NK-92 (cell line): ENCODE measurements around the gene TRMT2A.

Source experiments
- DNase-seq: peaks from one replicate; lab custom pipeline; 2025; ENCODE audit not compliant: unreplicated experiment; lab: John Stamatoyannopoulos, UW

The TRMT2A gene

DNA sequence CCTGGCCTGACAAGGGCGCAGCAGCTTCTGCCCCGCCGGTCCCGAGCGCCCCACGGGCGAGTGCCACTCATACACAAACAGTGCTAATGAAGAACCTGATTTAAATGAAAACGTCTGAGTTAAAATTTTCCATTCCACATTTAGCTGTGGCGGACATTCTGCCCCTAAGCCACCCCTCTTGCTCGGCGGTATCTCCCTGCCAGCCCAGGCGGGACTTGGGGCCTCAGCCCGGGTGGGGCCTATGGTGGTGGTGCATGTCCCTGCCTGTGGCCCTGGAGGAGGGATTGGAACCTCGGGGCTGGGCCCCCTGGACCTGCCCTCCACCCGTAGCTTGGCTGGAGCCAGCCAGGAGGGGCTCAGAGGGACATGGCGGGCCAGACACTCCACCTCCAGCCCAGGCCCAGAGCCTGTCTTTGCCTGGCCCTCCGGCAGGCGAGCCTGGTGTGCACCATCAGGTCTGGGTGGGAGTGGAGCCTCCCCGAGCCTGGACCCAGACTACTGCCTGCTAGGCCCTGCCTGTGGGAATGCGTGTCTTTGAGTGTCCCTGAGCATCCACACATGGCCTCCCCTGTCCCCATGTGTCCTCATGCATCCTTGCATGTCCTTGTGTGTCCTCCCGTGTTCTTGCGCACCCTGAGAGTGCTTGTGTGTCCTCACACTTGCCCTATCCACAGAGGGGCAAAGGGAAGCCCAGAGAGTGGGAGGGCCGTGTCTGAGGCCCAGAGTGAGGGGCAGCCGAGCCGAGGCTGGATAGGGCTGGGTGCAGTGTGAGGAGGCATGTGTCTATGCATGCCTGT is 19.0 kb upstream of the TRMT2A start:
- no peak for DNase-seq

- no peak for DNase-seq
These were observed 18.2 kb upstream of the TRMT2A start for GRCh38 chr22:20135265-20135664.

DNA sequence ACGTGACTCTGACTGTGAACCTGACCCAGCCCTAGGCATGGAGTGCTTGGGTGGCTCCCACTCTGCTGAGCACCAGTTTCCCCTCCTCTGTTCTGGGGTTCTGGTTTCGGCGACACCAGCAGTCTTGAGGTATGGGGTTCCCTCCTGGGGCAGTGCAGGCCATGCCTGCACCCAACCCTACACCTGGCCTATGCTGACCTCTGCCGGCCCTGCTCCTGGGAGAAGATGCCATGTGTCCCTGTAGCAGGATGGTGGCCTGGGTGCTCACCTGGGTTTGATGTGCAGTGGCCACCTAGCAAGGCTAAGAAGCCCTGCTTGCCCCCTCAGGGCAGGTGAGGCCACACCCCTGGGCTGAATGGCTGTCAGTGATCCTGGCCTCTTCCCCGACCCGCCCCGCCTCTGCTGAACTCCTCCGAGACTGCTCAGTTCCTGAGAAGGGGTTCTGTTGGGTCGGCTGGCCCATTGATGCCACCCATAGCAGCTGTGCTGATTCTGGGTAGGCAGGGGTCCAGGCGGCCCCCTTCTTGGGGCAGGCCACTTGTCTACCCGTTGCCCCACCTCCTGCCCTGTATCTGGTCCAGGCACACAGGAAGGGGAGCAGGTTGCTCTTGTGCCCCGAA is 17.0 kb upstream of the TRMT2A start:
- DNase-seq, result no peak

GRCh38 chr22:20132686-20133246 is 15.7 kb upstream of the TRMT2A start:
- no peak for DNase-seq

DNA sequence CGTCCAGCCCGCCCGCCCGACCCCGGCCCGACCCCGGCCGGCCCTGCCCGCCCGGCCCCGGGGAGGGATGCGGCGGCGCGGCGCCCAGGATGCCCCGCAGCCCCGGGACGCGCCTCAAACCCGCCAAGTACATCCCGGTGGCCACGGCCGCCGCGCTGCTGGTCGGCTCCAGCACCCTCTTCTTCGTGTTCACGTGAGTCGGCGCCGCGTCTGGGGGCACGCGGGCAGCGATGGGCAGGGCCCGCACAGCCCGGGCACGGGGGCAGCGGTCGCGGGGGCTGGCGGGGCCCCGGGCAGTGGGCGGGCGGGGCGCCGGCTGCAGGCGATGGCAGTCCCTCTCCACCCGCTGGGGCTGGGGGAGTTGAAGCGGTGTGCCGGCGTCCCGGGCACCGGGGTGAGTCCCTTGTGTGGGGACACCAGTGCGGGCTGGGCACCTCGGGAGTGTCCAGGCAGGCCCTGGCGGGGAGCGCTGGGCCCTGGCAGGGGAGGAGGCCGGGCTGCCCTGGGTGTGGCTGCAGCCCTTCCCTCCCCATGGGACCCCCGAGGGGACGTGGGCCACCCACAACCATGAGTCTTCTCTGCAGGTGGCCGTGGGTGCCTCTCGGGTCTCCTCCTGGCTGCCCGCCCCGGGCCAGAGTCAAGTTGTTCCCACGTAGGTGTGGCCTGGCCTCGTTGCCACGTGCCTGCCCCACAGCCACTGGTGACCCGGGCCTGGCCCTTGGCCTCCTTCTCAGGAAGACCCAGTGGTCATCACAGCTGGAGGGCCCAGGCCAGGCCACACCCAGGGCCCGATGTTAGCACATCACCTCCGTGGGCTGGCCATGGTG is 15.0 kb upstream of the TRMT2A start:
- DNase-seq, result no peak

DNA sequence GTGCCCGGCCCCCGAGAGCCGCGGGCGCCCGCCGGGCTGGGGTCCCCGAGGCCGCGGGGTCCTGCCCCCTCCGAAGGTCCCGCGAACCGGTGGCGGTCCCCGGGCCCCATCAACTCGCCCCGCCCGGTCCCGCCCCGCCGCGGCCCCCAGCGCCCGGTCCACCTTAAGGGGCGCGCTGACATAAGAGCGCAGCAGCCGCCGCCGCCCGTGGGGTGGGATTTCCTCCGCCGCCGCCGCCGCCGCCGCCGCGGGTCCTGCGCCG is 14.5 kb upstream of the TRMT2A start, which contains the start of gene ZDHHC8:
Gene ZDHHC8 (plus strand): TSS at position 208 of the 262 bp plus-strand sequence. CDS start 144 bp downstream, outside the sequence.
- no peak for DNase-seq

GRCh38 chr22:20130731-20131596 is 13.9 kb upstream of the TRMT2A start:
- no peak for DNase-seq

DNA sequence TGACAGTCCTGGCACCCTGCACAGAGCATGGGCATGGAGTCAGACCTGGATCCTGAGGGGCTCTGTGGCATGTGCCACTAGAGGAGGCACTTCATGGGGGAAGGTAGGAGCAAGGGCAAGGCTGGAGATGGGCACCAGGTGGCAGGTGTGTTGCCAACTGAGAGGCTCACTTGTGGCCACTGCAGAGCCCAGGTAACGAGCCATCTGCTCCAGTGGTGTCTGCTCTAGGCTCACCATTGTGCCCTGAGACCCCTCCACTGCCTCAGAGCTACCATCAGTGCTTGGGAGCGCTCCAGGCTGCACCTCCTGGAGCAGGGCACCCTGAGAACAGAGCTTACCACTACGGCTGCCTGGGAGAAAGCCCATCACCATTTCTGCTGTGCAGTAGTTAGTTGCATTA is 13.3 kb upstream of the TRMT2A start:
- DNase-seq, result no peak

DNA sequence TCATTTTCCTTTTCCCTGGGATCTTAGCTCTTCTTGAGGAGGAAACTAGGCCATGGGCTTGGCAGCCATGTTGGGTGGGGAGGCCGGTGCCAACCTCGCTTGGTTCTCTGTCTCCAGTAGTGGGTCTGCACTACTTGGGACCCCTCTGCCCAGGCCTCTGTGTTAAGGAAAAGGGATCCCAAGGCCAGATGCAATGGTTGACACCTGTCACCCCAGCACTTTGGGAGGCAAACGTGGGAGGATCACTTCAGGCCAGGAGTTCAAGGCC is 12.7 kb upstream of the TRMT2A start:
- no peak for DNase-seq

DNA sequence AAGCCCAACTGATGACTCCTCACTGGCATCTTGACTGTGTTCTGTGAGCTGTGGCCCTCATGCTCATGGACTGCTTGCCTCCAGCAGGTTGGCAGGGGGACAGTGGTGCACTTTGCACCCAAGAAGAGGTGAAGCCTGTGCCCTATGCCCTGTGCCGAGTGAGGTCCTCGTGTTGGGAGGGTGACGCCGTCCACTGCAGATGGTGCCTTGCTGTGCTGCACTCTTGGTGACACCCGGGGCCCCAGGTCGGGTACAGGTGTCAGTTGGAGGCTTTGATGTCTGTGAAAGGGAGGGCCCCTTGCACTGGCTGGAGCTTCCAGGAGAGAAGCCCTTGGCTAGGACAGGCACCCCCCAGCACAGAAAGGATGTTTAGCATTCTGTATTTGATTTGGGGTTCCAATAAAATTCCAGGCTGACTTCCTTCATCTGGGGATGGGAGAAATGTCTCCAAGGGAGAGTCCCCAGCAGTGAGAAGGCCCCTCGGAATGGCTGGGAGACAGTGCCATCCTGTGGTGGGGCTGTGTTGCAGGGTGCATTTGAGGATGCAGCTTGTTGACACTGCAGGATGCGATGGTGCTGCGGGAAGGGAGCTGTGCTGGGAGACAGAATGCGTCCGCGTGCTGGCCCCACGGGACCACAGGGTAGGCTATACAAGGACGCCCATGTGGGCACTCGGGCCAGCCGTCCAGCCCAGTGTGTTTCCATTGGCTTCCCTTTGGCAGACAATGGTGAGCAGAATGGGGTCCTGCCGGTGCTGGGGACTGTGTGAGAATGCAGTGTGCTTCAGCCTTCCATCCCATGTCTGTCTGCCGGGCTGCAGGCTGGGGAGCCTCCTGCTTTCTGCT is 12.1 kb upstream of the TRMT2A start:
- DNase-seq, result no peak

DNA sequence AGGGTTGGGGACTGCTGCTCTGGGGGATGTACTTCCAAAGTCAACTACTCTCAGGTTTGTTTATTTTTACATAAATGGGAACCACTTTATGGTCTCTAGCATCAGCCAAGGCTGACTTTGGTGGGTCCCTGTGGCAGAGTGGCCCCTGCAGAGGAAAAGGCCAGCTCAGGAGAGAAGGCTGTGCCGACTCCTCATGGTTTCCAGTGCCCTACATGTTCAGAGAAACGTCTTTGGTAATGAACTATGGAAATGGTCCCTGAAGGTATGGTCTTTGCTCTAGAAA is 11.5 kb upstream of the TRMT2A start:
- no peak for DNase-seq

DNA sequence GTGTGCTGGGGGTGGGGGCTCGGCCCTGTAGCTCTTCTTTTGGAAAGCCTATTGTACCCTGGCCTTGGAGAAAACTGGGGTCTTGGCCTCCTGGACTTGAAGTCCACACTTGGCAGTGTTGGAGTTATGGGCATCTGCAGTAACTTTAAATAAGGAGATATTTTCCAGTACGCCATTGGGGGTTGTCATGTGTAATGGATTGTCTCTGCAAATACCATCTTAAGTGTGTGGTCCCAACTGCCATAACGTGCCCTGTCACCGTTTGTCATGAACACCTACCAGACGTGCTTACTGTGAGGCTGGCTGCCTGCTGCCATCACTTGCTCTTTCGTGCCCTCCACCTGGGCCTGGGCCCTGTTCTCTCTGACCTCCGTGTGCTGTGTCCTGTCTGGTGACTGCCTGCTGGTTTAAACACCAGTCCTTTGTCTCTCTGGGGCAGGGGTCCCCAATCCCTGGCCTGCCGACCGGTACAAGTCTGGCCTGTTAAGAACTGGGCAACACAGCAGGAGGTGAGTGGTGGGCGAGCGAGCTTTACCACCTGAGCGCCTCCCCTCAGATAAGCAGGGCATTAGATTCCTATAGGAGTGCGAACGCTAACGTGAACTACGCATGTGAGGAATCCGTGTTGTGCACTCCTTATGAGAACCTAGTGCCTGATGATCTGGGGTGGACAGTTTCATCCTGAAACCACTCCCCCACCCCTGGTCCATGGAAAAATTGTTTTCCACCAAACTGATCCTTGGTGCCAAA is 11.0 kb upstream of the TRMT2A start:
- no peak for DNase-seq

DNA sequence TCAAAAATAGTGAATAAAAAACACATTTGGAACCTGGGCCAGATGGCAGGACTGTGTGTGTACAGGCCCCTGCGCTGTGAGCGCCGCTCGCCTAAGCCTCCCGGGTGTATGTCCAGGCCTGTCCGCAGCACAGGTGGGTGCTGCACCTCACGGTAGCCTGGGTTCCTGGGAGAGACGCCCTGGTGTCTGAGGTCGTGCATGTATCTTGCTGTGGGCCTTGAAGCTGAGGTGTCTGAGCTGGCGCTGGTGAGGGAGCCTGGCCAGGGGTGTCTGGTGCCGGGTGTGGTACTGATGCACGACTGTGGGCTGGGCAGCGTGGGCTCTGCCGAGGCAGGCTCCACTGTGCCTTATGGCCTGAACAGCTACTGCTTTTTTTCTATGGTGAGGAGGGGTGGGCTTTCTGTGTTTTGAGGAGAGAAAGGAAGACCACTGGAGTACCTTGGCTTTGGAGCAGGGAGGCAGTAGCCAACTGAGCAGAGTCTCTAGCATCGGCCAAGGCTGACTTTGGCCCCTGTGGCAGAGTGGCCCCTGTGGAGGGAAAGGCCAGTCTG is 10.4 kb upstream of the TRMT2A start:
- DNase-seq, result no peak

- DNase-seq, result no peak
These were observed 9.4 kb upstream of the TRMT2A start for GRCh38 chr22:20126284-20127029.

DNA sequence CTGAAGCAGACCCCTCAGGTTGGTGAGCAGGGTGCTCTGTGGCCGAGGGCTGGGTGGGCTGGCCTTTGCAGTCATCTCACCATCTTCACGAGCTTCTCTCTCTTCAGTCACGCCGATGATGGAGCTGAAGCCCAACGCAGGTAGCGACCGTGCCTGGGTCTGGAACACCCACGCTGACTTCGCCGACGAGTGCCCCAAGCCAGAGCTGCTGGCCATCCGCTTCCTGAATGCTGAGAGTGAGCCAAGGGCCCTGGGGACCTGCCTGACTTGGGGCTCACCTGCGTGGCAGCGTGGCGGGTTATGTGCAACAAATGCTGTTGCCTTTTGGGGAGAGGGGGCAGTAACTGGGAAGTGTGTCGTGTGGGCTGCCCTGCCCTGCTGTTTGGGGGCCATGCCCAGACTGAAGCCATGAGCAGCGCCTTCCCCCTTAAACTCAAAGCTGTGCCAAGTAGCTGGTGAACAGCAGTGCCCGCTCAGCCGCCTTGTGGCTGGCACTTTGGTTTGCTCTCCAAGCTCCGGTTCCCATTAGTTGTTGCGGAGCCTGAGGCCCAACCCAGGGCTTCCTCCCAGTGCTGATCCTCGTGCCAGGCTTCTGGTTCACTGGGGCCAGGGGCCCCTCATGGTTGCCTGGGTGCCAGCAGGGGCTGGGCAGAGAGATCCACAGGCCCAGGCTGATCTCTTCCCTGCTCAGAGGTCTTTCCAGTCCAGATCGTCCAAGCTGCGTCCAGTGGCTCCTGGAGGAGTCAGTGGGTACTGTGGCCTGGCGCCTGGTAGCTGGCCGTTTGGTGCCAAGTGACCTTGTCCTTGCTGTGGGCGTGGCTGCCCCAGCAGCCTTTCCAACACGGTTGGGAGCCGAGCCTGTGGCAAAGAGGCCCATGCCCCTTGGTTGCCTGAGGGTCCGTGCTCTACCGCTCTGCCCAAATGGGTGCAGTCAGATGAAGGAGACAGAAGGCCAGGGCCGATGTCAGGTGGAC is 8.5 kb upstream of the TRMT2A start:
- DNase-seq, result no peak

DNA sequence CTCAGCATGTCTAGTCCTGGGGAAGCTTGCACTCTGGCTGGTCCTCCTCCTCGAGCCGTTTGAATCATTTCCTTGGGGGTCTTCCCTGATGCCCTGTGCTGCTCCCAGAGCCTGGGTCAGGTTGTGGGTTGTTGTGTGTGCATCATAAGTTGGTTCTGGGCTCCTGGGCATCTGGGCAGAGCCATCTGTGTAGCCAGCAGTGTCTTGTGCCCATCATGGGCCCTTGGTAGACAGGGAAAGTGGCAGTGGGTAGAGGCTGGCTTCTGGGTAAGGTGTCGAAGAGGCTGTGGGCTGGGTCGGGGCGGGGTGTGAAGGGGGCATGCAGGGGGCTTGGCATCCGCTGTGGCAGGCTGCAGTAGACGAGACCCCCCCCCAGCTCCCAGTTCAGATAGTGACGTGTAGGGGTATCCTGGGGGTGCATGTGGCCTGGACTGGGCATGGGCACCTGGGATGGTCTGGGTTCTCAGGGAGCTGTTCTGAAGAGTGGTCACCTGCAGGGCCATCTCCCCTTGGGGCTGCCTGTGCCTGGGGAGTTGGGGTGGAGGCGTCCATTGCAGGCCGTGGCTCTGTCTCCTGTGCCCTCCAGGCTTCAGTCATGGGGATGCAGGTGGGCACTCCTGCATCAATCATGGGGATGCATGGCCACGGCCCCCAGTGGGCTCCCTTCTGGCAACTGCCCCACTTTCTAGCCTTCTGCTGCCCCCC is 7.2 kb upstream of the TRMT2A start:
- DNase-seq, result no peak
